HEK293 (cell line): ENCODE results near the gene MID2.

Experiments
- CTCF ChIA-PET: fragments of 350-600 bp; formaldehyde crosslinking; extraction: SDS; loops from one replicate; lab custom pipeline; 2021; ENCODE audit warnings: antibody characterized with exemption; lab: Yijun Ruan, JAX
- POLR2A ChIA-PET: fragments of 300-600 bp; formaldehyde crosslinking; extraction: SDS; loops from one replicate; lab custom pipeline; 2020; ENCODE audit warnings: antibody characterized with exemption, inconsistent platforms; lab: Yijun Ruan, JAX
- H3K27ac ChIP-seq: fragments of 200-500 bp; sonication (Bioruptor generic); 2 replicates; pipeline ENCODE4 v1.5.1; 2014; ENCODE audit warnings: low read depth, low read length, control low read depth, inconsistent platforms; ENCODE audit errors: extremely low read depth
- H3K36me3 ChIP-seq, 2 experiments: fragments of 200-500 bp in 1 of 2; sonication (Bioruptor generic) in 1 of 2; 1 replicate in 1 of 2; 2 replicates in 1 of 2; pipeline ENCODE4 v1.5.1; 2014 to 2017; ENCODE audit warnings: inconsistent platforms in 2 of 2, low read length in 2 of 2; ENCODE audit not compliant: control insufficient read depth in 2 of 2, insufficient read depth in 1 of 2
- H3K4me1 ChIP-seq: fragments of 200-500 bp; sonication (Bioruptor generic); 2 replicates; pipeline ENCODE4 v1.5.1; 2014; ENCODE audit warnings: mild to moderate bottlenecking, low read length, inconsistent platforms; ENCODE audit not compliant: control insufficient read depth, insufficient read depth
- H3K4me3 ChIP-seq: 2 replicates; pipeline ENCODE4 v1.5.1; 2011; ENCODE audit warnings: low read depth, mild to moderate bottlenecking, control low read depth, low read length, moderate library complexity
- H3K9me3 ChIP-seq: fragments of 200-500 bp; sonication (Bioruptor generic); 2 replicates; pipeline ENCODE4 v1.5.1; 2014; ENCODE audit warnings: low read depth, low read length, inconsistent platforms; ENCODE audit not compliant: control insufficient read depth, insufficient read depth
- CTCF ChIP-seq: fragments of 450-650 bp; formaldehyde crosslinking; IDR thresholded peaks from 2 replicates; pipeline ENCODE4 v1.5.1; 2016; ENCODE audit warnings: missing biosample characterization, missing genetic modification characterization
- GLIS1 ChIP-seq: fragments of 450-650 bp; formaldehyde crosslinking; IDR thresholded peaks from 2 replicates; pipeline ENCODE4 v1.5.1; 2016; ENCODE audit warnings: missing biosample characterization, missing genetic modification characterization
- IKZF3 ChIP-seq: fragments of 450-650 bp; IDR thresholded peaks from 2 replicates; pipeline ENCODE4 v1.5.0; 2018; ENCODE audit warnings: missing biosample characterization, mild to moderate bottlenecking, missing genetic modification characterization, moderate library complexity
- MEIS1 ChIP-seq: sonication (generic); formaldehyde crosslinking; IDR thresholded peaks from 2 replicates; pipeline ENCODE4 v1.8.1; 2022; ENCODE audit warnings: missing genetic modification reagents, mild to moderate bottlenecking, borderline replicate concordance
- MZF1 ChIP-seq: fragments of 450-650 bp; formaldehyde crosslinking; IDR thresholded peaks from 2 replicates; pipeline ENCODE4 v1.5.1; 2017; ENCODE audit warnings: missing biosample characterization, missing genetic modification characterization, borderline replicate concordance
- SETDB1 ChIP-seq: IDR thresholded peaks from one replicate; pipeline ENCODE4 v1.6.1; 2017; ENCODE audit warnings: mild to moderate bottlenecking, low read length, moderate library complexity, mixed read lengths; ENCODE audit not compliant: insufficient read length
- WT1 ChIP-seq: fragments of 450-650 bp; formaldehyde crosslinking; IDR thresholded peaks from 2 replicates; pipeline ENCODE4 v1.5.1; 2016; ENCODE audit warnings: missing biosample characterization, missing genetic modification characterization
- ZBTB17 ChIP-seq: fragments of 450-650 bp; formaldehyde crosslinking; IDR thresholded peaks from 2 replicates; pipeline ENCODE4 v1.5.1; 2016; ENCODE audit warnings: missing biosample characterization, missing genetic modification characterization
- ZBTB20 ChIP-seq: fragments of 450-650 bp; formaldehyde crosslinking; IDR thresholded peaks from 2 replicates; pipeline ENCODE4 v1.5.1; 2016; ENCODE audit warnings: missing biosample characterization, missing genetic modification characterization
- ZBTB26 ChIP-seq: fragments of 450-650 bp; formaldehyde crosslinking; optimal IDR thresholded peaks from 2 replicates; pipeline ENCODE3; 2016; ENCODE audit warnings: missing biosample characterization, mild to moderate bottlenecking, missing genetic modification characterization
- ZBTB44 ChIP-seq: fragments of 450-650 bp; IDR thresholded peaks from 2 replicates; pipeline ENCODE4 v1.5.1; 2018; ENCODE audit warnings: missing biosample characterization, mild to moderate bottlenecking, missing genetic modification characterization
- ZBTB8A ChIP-seq: fragments of 450-650 bp; formaldehyde crosslinking; IDR thresholded peaks from 2 replicates; pipeline ENCODE4 v1.5.1; 2016; ENCODE audit warnings: missing biosample characterization, missing genetic modification characterization
- ZFHX2 ChIP-seq: fragments of 450-650 bp; formaldehyde crosslinking; conservative IDR thresholded peaks from 2 replicates; pipeline ENCODE4 v1.5.1; 2016; ENCODE audit warnings: missing biosample characterization, missing genetic modification characterization
- ZNF10 ChIP-seq: fragments of 450-650 bp; formaldehyde crosslinking; IDR thresholded peaks from 2 replicates; pipeline ENCODE4 v1.5.1; 2017; ENCODE audit warnings: missing biosample characterization, missing genetic modification characterization
- ZNF112 ChIP-seq: fragments of 450-650 bp; formaldehyde crosslinking; IDR thresholded peaks from 2 replicates; pipeline ENCODE4 v1.5.0; 2017; ENCODE audit warnings: missing biosample characterization, missing genetic modification characterization
- ZNF114 ChIP-seq: fragments of 450-650 bp; formaldehyde crosslinking; IDR thresholded peaks from 2 replicates; pipeline ENCODE4 v1.5.0; 2017; ENCODE audit warnings: missing biosample characterization, missing genetic modification characterization
- ZNF266 ChIP-seq: fragments of 450-650 bp; formaldehyde crosslinking; IDR thresholded peaks from 2 replicates; pipeline ENCODE4 v1.5.1; 2016; ENCODE audit warnings: missing biosample characterization, missing genetic modification characterization, low read depth
- ZNF335 ChIP-seq: fragments of 450-650 bp; formaldehyde crosslinking; conservative IDR thresholded peaks from 2 replicates; pipeline ENCODE4 v1.5.1; 2016; ENCODE audit warnings: missing biosample characterization, missing genetic modification characterization
- ZNF449 ChIP-seq: fragments of 450-650 bp; formaldehyde crosslinking; IDR thresholded peaks from 2 replicates; pipeline ENCODE4 v1.5.1; 2017; ENCODE audit warnings: missing biosample characterization, mild to moderate bottlenecking, missing genetic modification characterization, moderate library complexity
- ZNF530 ChIP-seq: fragments of 450-650 bp; formaldehyde crosslinking; IDR thresholded peaks from 2 replicates; pipeline ENCODE4 v1.5.1; 2016; ENCODE audit warnings: low read depth, missing biosample characterization, missing genetic modification characterization
- ZNF561 ChIP-seq: fragments of 450-650 bp; IDR thresholded peaks from 2 replicates; pipeline ENCODE4 v1.5.1; 2018; ENCODE audit warnings: missing biosample characterization, missing genetic modification characterization, borderline replicate concordance
- ZNF624 ChIP-seq: fragments of 450-650 bp; formaldehyde crosslinking; IDR thresholded peaks from 2 replicates; pipeline ENCODE4 v1.5.1; 2017; ENCODE audit warnings: missing biosample characterization, missing genetic modification characterization
- ZNF660 ChIP-seq: fragments of 450-650 bp; IDR thresholded peaks from 2 replicates; pipeline ENCODE4 v1.5.1; 2018; ENCODE audit warnings: missing biosample characterization, mild to moderate bottlenecking, missing genetic modification characterization
- ZNF704 ChIP-seq: fragments of 450-650 bp; formaldehyde crosslinking; IDR thresholded peaks from 2 replicates; pipeline ENCODE4 v1.5.1; 2016; ENCODE audit warnings: missing biosample characterization, missing genetic modification characterization
- ZNF747 ChIP-seq: fragments of 450-650 bp; formaldehyde crosslinking; IDR thresholded peaks from 2 replicates; pipeline ENCODE4 v1.5.1; 2016; ENCODE audit warnings: missing biosample characterization, missing genetic modification characterization
- ZNF777 ChIP-seq: fragments of 450-650 bp; formaldehyde crosslinking; IDR thresholded peaks from 2 replicates; pipeline ENCODE4 v1.5.1; 2017; ENCODE audit warnings: missing biosample characterization, missing genetic modification characterization, borderline replicate concordance
- ZNF785 ChIP-seq: fragments of 450-650 bp; formaldehyde crosslinking; IDR thresholded peaks from 2 replicates; pipeline ENCODE4 v1.5.1; 2016; ENCODE audit warnings: missing biosample characterization, missing genetic modification characterization
- ZSCAN30 ChIP-seq: fragments of 450-650 bp; IDR thresholded peaks from 2 replicates; pipeline ENCODE4 v1.5.1; 2018; ENCODE audit warnings: missing biosample characterization, mild to moderate bottlenecking, missing genetic modification characterization, moderate library complexity

MID2 gene

GRCh38 chrX:107823456-107823855 lies 2.2 kb upstream of the MID2 start (continued):
- TF ChIP-seq ZNF449 (no peak), ZSCAN30 (tag by site-specific recombination) (no peak), MZF1 (tag by site-specific recombination) (no peak), ZNF112 (tag by site-specific recombination) (no peak), ZNF785 (tag by site-specific recombination) (no peak)
- TF ChIP-seq, all 188 proteins: peak for 0

GRCh38 chrX:107826238-107827029 lies 768 bp downstream of the MID2 start:
- ChIA-PET POLR2A (interaction anchor here (0.6 to 1.3 kb wide), 4 partner anchors 49 to 1218 kb away, joined by 3 to 5 read pairs (median 3); partner anchors contain the start of genes NCBP2L and PRPS1), CTCF (interaction anchor here (0.9 to 1.2 kb wide), 3 partner anchors 34 to 51 kb away, joined by 3 to 6 read pairs (median 4); partner anchors contain the start of genes NCBP2L and TSC22D3)
- Histone ChIP-seq H3K36me3 (no peaks in the 10 kb centered on the region), H3K4me1 (no peaks in the 10 kb centered on the region), H3K27ac (peak overlapping the region; percentile 90), H3K9me3 (peaks cover under 1% of the 10 kb centered on the region; the same call in 1 of the 2 replicates), H3K4me3 (peak overlapping the region; percentile 54)
- peak; percentile 79; the same call in 1 of the 2 replicates for TF ChIP-seq GLIS1
- peak; percentile 95 for TF ChIP-seq ZBTB20
- TF ChIP-seq CTCF (tag by site-specific recombination) = peak; percentile 60
- TF ChIP-seq ZNF10 (tag by site-specific recombination) = no peak; the same call in 1 of the 2 replicates
- TF ChIP-seq MEIS1 (CRISPR knock-in tag) = no peak
- no peak for TF ChIP-seq SETDB1
- peak; percentile 49; the same call in 1 of the 2 replicates for TF ChIP-seq ZNF335 (tag by site-specific recombination)
- TF ChIP-seq ZNF624 (tag by site-specific recombination) = no peak
- TF ChIP-seq MZF1 (tag by site-specific recombination) = peak; percentile 78
- peak; percentile 24; the same call in 1 of the 2 replicates for TF ChIP-seq ZNF660
- TF ChIP-seq ZSCAN30 (tag by site-specific recombination) = peak; percentile 80
- TF ChIP-seq ZNF704 (tag by site-specific recombination) = no peak
- TF ChIP-seq ZNF114 (tag by site-specific recombination) = no peak
- TF ChIP-seq ZNF266 (tag by site-specific recombination) = no peak
- peak; percentile 55; the same call in 1 of the 2 replicates for TF ChIP-seq ZBTB8A (tag by site-specific recombination)
- TF ChIP-seq ZBTB26 (tag by site-specific recombination) = peak; percentile 70
- 0 out of 2 replicates have a peak, but pooled peaks have one; percentile 34 for TF ChIP-seq ZNF561 (tag by site-specific recombination)
- TF ChIP-seq IKZF3 (tag by site-specific recombination) = peak; percentile 80
- TF ChIP-seq WT1 = no peak
- TF ChIP-seq ZFHX2 (tag by site-specific recombination) = peak; percentile 62
- no peak for TF ChIP-seq ZBTB44 (tag by site-specific recombination)
- TF ChIP-seq ZBTB17 (tag by site-specific recombination) = peak; percentile 51; the same call in 1 of the 2 replicates
- TF ChIP-seq ZNF747 (tag by site-specific recombination) = no peak
- TF ChIP-seq ZNF777 = no peak
- TF ChIP-seq ZNF530 (tag by site-specific recombination) = no peak
